Esophagus (tissue), 2 donors: ENCODE results near the gene IL4. TPM values are rescaled to one million over a fixed set of nuclear protein-coding genes. Genes with fewer than 3 reads are reported as not detected.
"Not testable (repeated sequence)": the region's sequence is repeated elsewhere in the genome, so short reads cannot be mapped to it uniquely, and the experiment has no call there.

Source experiments
- H3K27ac ChIP-seq, 2 donors: one replicate each; pipeline ENCODE4 v1.5.1; 2013; ENCODE audit warnings: low read depth in 2 of 2, mild to moderate bottlenecking in 2 of 2, inconsistent platforms in 1 of 2, low read length in 1 of 2, moderate library complexity in 1 of 2
- H3K27me3 ChIP-seq, 2 donors: one replicate each; pipeline ENCODE4 v1.6.1; 2013; ENCODE audit warnings: low read length in 2 of 2, control low read depth in 1 of 2, mild to moderate bottlenecking in 1 of 2; ENCODE audit not compliant: insufficient read depth in 2 of 2, control insufficient read depth in 1 of 2
- H3K36me3 ChIP-seq, 2 donors: one replicate each; pipeline ENCODE4 v1.6.1; 2013; ENCODE audit warnings: low read length in 1 of 2; ENCODE audit not compliant: control insufficient read depth in 2 of 2, insufficient read depth in 2 of 2
- H3K4me1 ChIP-seq, 2 donors: one replicate each; pipeline ENCODE4 v1.6.1; 2013; ENCODE audit warnings: low read length in 1 of 2; ENCODE audit not compliant: control insufficient read depth in 2 of 2, insufficient read depth in 2 of 2
- H3K4me3 ChIP-seq, 2 donors: one replicate each; pipeline ENCODE4 v1.5.1; 2013; ENCODE audit warnings: low read length in 2 of 2, mild to moderate bottlenecking in 2 of 2, low read depth in 1 of 2, moderate library complexity in 1 of 2
- H3K9me3 ChIP-seq, 2 donors: one replicate each; pipeline ENCODE4 v1.6.1; 2013; ENCODE audit warnings: mild to moderate bottlenecking in 2 of 2, low read depth in 1 of 2, low read length in 1 of 2, moderate library complexity in 1 of 2; ENCODE audit not compliant: control insufficient read depth in 2 of 2, insufficient read depth in 1 of 2
- WGBS, 2 donors: extraction: QIAGEN DNeasy Blood & Tissue Kit; methylation state at CpG; one replicate each; pipeline ENCODE4 v1.1.7; 2013; 5-methylcytosine and 5-hydroxymethylcytosine counted together
- polyA plus RNA-seq, 2 donors: library from polyadenylated mRNA; stranded (reverse); fragments of 200-250 nt; gene quantifications; one replicate each; pipeline ENCODE4 v1.2.3, GENCODE V29; 2013
- donor health status: healthy with polysubstance abuse.
- donor health status: Bipolar disorder and iron deficiency.

IL4 gene
- polyA plus RNA-seq, result not detected

DNA sequence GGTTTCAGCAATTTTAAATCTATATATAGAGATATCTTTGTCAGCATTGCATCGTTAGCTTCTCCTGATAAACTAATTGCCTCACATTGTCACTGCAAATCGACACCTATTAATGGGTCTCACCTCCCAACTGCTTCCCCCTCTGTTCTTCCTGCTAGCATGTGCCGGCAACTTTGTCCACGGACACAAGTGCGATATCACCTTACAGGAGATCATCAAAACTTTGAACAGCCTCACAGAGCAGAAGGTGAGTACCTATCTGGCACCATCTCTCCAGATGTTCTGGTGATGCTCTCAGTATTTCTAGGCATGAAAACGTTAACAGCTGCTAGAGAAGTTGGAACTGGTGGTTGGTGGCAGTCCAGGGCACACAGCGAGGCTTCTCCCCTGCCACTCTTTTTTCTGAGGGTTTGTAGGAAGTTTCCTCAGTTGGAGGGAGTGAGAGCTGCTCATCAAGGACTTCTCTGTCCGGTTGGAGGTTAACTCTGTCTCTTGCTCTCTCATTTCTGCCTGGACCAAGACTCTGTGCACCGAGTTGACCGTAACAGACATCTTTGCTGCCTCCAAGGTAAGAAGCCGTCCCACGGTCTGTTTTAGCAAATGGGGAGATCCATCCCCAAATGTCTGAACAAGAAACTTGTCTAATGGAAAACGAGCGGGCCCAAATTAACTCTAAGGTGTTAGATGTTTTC is at the start of gene IL4:
Gene IL4, plus strand, starts transcription at position 51 of the 692 bp plus-strand sequence. Its CDS starts 62 bp downstream, at position 113.
- no peaks in the 10 kb centered on the region for H3K36me3 ChIP-seq
- peaks cover 0 to 5% of the 10 kb centered on the region in 2 donors for H3K4me1 ChIP-seq
- no peaks in the 10 kb centered on the region for H3K9me3 ChIP-seq
- WGBS, 2 donors, result 76 to 77% methylated on average over 14 of the region's 14 CpGs
- H3K4me3 ChIP-seq, result no peak within 1 kb of the TSS
- no peaks in the 10 kb centered on the region for H3K27me3 ChIP-seq
- H3K27ac ChIP-seq, result peak within 1 kb of the TSS in 1 of 2 donors; percentile 22

DNA sequence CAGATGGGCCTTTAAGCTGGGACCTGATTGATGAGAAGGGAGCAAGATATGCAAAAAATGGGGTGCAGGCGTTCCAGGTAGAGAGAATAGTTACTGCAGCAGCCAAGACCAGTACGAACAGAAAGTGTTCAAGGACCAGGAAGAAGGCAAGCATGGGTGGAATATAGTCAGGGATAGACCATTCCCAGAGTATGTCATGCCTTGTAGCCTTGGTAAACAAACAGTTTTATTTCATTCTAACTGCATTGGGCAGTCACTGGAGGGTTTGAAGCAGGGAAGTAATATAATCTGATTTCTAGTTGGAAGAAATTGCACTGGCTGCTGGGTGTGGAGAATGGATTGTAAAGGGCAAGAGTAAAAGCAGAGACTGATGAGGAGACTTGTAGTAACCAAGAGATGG is 46.3 kb upstream of the IL4 start:
- no peaks in the 10 kb centered on the region for H3K9me3 ChIP-seq
- H3K36me3 ChIP-seq, result peaks cover 0 to 3% of the 10 kb centered on the region in 2 donors
- no peak overlapping the region for H3K4me3 ChIP-seq
- WGBS, 2 donors, result 92 to 93% methylated on average over 2 of the region's 2 CpGs
- no peak overlapping the region for H3K27ac ChIP-seq
- H3K27me3 ChIP-seq, result no peaks in the 10 kb centered on the region
- no peaks in the 10 kb centered on the region for H3K4me1 ChIP-seq

DNA sequence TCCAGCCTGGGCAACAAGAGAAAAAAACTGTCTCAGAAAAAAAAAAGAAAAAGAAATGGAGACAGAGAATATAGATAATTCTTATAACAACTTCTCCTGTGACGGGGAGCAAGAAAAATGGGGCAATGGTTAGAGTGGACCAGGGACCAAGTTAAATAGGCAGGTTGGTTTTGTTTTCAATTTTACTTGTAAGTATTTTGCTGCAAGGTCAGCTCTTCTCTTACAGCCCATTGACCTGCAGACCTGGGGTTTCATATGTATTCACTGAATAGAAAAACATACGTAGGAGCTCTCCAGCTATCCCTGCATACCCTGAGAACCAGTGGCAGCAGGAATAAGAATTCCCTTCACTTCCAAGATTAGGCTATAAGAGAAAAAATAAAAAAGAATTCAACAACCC is 45.0 kb upstream of the IL4 start:
- WGBS, 2 donors, result 91 to 98% methylated on average over 2 of the region's 2 CpGs
- no peaks in the 10 kb centered on the region for H3K9me3 ChIP-seq
- no peak overlapping the region for H3K27ac ChIP-seq
- no peaks in the 10 kb centered on the region for H3K4me1 ChIP-seq
- no peak overlapping the region for H3K4me3 ChIP-seq
- H3K36me3 ChIP-seq, result peaks cover 0 to 3% of the 10 kb centered on the region in 2 donors
- no peaks in the 10 kb centered on the region for H3K27me3 ChIP-seq

DNA sequence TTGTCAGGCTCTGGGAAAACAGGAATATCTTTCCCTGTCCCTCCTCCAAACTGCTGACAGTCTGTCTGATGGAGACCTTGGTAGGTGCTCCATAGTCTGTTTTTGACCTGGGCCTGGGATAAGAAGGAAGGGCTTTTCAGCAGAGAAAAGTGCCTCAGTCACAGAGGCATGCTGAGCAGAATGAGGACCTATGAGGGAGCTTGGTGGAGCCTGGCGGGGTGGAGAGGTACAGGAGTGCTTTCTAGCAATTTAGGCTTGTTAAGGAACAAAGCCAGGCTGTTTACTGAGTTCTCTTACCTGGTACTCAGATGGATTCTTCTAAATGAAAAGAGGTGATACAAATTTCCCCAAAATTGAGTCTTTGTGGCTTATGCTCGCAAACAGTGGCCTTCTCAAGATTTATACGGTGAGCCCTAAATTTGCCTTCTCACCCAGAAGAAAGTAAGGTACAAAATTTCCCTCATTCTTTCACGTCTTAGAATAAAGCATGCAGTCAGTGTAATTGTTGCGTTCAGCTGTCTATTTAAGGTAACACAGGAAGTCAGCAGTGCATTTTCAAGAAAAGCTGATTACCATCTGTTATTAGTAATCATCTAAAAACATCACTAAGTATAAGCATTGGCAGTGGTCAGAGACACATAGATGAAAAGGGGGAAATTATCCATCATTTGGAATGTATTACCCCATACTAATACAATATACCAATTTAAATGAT is 44.4 kb upstream of the IL4 start:
- Histone ChIP-seq H3K27ac (no peak overlapping the region), H3K4me1 (no peaks in the 10 kb centered on the region), H3K36me3 (peaks cover 0 to 3% of the 10 kb centered on the region in 2 donors), H3K9me3 (no peaks in the 10 kb centered on the region), H3K4me3 (no peak overlapping the region), H3K27me3 (no peaks in the 10 kb centered on the region)
- 86% methylated on average over 5 of the region's 5 CpGs for WGBS, 2 donors

DNA sequence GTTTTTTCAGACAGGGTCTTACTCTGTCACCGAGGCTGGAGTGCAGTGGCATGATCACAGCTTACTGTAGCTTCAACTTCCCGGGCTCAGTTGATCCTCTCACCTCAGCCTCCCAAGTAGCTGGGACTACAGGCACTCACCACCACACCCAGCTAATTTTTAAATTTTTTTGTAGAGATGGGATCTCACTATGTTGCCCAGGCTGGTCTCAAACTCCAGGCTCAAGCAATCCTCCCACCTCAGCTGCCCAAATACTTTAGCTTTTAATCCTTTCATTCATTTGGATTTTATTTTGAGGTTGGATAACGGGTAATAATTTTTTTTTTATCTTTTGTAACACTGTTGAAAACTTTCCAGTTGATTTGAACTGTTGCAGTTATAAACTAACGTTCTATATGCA is 40.2 kb upstream of the IL4 start:
- not testable (repeated sequence) for H3K9me3 ChIP-seq, H3K36me3 ChIP-seq, H3K4me3 ChIP-seq, H3K27ac ChIP-seq, H3K27me3 ChIP-seq, H3K4me1 ChIP-seq
- WGBS, 2 donors, result 94% methylated on average over 4 of the region's 4 CpGs

DNA sequence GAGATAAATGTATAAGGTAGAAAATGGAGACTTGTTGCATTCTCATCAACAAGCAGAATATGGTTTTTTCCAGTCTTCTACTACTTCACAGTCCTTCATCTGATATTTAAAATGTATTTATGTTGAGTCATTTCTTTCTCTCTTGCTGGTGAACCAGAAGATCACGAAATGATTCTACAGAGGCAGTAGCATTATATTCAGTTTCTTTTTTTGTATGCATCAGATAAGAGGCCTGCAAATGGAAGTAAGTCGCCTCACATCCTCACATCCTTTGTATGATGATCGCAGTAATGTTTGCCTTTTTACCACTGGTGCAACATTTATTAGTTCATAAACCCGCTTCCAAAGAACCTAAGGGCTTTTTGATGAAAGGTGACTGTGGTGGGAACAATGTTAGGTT is 37.9 kb upstream of the IL4 start:
- Histone ChIP-seq H3K36me3 (peaks cover 7 to 8% of the 10 kb centered on the region in 2 donors), H3K4me3 (no peak overlapping the region), H3K27me3 (no peaks in the 10 kb centered on the region), H3K4me1 (no peaks in the 10 kb centered on the region), H3K9me3 (no peaks in the 10 kb centered on the region), H3K27ac (no peak overlapping the region)
- WGBS, 2 donors, result 77 to 84% methylated on average over 4 of the region's 4 CpGs

DNA sequence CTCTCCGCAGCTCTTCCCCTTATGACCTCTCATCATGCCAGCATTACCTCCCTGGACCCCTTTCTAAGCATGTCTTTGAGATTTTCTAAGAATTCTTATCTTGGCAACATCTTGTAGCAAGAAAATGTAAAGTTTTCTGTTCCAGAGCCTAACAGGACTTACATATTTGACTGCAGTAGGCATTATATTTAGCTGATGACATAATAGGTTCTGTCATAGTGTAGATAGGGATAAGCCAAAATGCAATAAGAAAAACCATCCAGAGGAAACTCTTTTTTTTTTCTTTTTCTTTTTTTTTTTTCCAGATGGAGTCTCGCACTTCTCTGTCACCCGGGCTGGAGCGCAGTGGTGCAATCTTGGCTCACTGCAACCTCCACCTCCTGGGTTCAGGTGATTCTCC is 36.5 kb upstream of the IL4 start:
- Histone ChIP-seq H3K27ac (no peak overlapping the region), H3K4me1 (no peaks in the 10 kb centered on the region), H3K4me3 (no peak overlapping the region), H3K27me3 (no peaks in the 10 kb centered on the region), H3K36me3 (peaks cover 8 to 10% of the 10 kb centered on the region in 2 donors), H3K9me3 (no peaks in the 10 kb centered on the region)
- 95% methylated on average over 4 of the region's 4 CpGs for WGBS, 2 donors

DNA sequence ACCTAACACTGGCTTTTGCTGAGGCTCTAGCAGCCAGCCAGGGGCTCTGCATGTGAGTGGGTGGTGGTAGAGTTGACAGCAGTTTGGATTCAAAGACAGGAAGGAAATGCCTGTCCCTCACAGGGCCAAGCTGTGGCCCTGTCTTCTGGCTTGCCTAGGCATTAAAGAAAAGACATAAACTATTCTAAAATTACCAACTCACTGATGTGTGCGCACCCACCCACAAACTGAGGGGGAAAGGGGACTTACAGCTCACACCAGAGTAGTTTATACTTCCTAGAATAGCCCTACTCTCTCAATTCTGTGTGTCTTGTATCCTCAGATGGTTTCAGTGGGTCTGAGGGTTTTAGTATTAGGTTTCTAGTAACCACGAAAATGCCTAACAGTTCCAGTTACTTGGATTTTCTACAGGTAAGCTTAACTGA is 34.1 kb upstream of the IL4 start:
- Histone ChIP-seq H3K27me3 (no peaks in the 10 kb centered on the region), H3K4me3 (no peak overlapping the region), H3K36me3 (peaks cover 10 to 16% of the 10 kb centered on the region in 2 donors), H3K9me3 (no peaks in the 10 kb centered on the region), H3K4me1 (no peaks in the 10 kb centered on the region), H3K27ac (no peak overlapping the region)
- WGBS, 2 donors, result 83 to 85% methylated on average over 2 of the region's 2 CpGs

DNA sequence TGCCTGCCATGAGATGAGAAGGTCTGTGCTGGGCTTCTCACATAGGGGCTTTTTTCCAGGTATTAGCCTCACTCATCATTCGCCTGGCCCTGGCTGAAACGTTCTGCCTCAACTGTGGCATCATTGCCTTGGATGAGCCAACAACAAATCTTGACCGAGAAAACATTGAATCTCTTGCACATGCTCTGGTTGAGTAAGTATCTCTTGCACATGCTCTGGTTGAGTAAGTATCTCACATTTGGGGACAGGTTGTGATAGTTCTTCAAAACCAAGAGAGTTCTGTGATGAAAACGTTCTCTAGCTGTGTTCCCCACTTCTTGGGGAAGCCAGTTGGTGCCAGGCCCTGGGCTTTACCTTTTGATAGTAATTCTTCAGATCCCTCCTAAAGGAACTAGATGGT is 33.2 kb upstream of the IL4 start:
- WGBS, 2 donors, result 85 to 88% methylated on average over 4 of the region's 4 CpGs
- H3K36me3 ChIP-seq, result peaks cover 14 to 15% of the 10 kb centered on the region in 2 donors

More for the DNA sequence above, 33.2 kb upstream of the IL4 start:
- H3K4me3 ChIP-seq, result no peak overlapping the region
- no peaks in the 10 kb centered on the region for H3K9me3 ChIP-seq
- no peaks in the 10 kb centered on the region for H3K4me1 ChIP-seq
- H3K27me3 ChIP-seq, result no peaks in the 10 kb centered on the region
- H3K27ac ChIP-seq, result no peak overlapping the region
